Hepatocyte (in vitro differentiated cells): ENCODE results near the gene ACAD9.

Experiments used
- EZH2 ChIP-seq: fragments of 200-600 bp; sonication (generic); IDR thresholded peaks from 2 replicates; pipeline ENCODE4 v1.6.1; 2016; ENCODE audit warnings: antibody characterized with exemption, mild to moderate bottlenecking, borderline replicate concordance
- EZH2phosphoT487 ChIP-seq: fragments of 200-600 bp; sonication (generic); IDR thresholded peaks from one replicate; pipeline ENCODE4 v1.6.1; 2018; ENCODE audit warnings: antibody characterized with exemption, mild to moderate bottlenecking, low read depth, moderate library complexity; ENCODE audit not compliant: unreplicated experiment, severe bottlenecking
- TF ChIP-seq, protein P1 (sequence below): fragments of 200-600 bp; sonication (generic); IDR thresholded peaks from 2 replicates; pipeline ENCODE4 v1.5.1; 2016; ENCODE audit warnings: antibody characterized with exemption, mild to moderate bottlenecking; ENCODE audit not compliant: poor library complexity

DNA sequence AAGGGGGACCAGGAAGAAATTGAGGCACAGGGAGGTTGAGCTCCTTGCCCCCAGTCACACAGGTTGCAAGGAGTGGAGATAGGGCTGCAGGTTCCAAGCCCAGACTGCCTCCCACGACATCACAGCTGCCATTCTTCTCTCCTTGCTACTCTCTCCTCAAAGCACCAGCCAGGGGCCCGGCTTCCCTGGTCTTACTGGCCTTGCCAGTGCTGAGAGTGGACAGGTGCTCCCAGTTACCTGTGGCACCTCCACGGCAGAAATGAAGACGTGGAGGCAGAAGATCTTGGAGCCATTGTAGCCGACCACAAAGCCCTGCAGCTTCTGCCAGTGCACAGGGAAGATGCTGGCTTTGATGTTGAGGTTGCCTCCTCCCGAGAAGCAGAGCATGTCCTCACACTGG, 17.9 kb upstream of the ACAD9 start:
- TF ChIP-seq EZH2: no peak
- TF ChIP-seq, protein P1, sequence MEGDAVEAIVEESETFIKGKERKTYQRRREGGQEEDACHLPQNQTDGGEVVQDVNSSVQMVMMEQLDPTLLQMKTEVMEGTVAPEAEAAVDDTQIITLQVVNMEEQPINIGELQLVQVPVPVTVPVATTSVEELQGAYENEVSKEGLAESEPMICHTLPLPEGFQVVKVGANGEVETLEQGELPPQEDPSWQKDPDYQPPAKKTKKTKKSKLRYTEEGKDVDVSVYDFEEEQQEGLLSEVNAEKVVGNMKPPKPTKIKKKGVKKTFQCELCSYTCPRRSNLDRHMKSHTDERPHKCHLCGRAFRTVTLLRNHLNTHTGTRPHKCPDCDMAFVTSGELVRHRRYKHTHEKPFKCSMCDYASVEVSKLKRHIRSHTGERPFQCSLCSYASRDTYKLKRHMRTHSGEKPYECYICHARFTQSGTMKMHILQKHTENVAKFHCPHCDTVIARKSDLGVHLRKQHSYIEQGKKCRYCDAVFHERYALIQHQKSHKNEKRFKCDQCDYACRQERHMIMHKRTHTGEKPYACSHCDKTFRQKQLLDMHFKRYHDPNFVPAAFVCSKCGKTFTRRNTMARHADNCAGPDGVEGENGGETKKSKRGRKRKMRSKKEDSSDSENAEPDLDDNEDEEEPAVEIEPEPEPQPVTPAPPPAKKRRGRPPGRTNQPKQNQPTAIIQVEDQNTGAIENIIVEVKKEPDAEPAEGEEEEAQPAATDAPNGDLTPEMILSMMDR: no peak
- TF ChIP-seq EZH2phosphoT487: no peak
